ENCODE data around the gene LLGL1.
A peak's percentile ranks its signal among the peaks of the same experiment; 100 is the strongest.

Gene LLGL1

DNA sequence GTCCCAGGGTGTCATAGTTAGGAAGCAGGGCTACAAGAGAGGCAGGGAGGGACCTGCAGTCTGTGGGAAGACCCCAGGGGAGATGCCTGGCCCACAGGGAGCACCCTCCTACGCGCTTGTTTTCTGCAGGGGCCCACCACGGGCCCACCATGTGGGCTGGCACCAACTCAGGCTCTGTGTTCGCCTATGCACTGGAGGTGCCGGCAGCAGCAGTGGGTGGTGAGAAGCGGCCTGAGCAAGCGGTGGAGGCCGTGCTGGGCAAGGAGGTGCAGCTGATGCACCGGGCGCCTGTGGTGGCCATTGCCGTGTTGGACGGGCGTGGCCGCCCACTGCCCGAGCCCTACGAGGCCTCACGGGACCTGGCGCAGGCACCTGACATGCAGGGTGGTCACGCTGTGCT, 15.0 kb downstream of the LLGL1 start:
- in situ Hi-C loops (cut with MboI; ENCODE audit: low sequenced_read_pairs, unreplicated experiment), result no loop called here
- TF ChIP-seq CTCF (IDR thresholded peaks at IDR 0.05; ENCODE audit: borderline replicate concordance, control extremely low read depth, extremely low read depth, insufficient read depth, missing control alignments), result no peak
- DNase-seq (ENCODE audit: low spot score), result no peak

GRCh38 chr17:18241229-18241871, 15.9 kb downstream of the LLGL1 start:
- in situ Hi-C loops (cut with MboI; ENCODE audit: low sequenced_read_pairs, unreplicated experiment), result no loop called here
- DNase-seq (ENCODE audit: low spot score), result no peak
- TF ChIP-seq CTCF (IDR thresholded peaks at IDR 0.05; ENCODE audit: borderline replicate concordance, control extremely low read depth, extremely low read depth, insufficient read depth, missing control alignments), result no peak

GRCh38 chr17:18245038-18245776, 19.8 kb downstream of the LLGL1 start:
- no peak for DNase-seq (ENCODE audit: low spot score)
- in situ Hi-C loops (cut with MboI; ENCODE audit: low sequenced_read_pairs, unreplicated experiment), result no loop called here
- TF ChIP-seq CTCF (IDR thresholded peaks at IDR 0.05; ENCODE audit: borderline replicate concordance, control extremely low read depth, extremely low read depth, insufficient read depth, missing control alignments), result no peak

GRCh38 chr17:18246109-18246725, 20.8 kb downstream of the LLGL1 start:
- DNase-seq (ENCODE audit: low spot score), result no peak
- in situ Hi-C loops (cut with MboI; ENCODE audit: low sequenced_read_pairs, unreplicated experiment), result no loop called here
- no peak for TF ChIP-seq CTCF (IDR thresholded peaks at IDR 0.05; ENCODE audit: borderline replicate concordance, control extremely low read depth, extremely low read depth, insufficient read depth, missing control alignments)

GRCh38 chr17:18246880-18247612, 21.6 kb downstream of the LLGL1 start:
- DNase-seq (ENCODE audit: low spot score), result peak; percentile 67
- TF ChIP-seq CTCF (IDR thresholded peaks at IDR 0.05; ENCODE audit: borderline replicate concordance, control extremely low read depth, extremely low read depth, insufficient read depth, missing control alignments), result no peak
- in situ Hi-C loops (cut with MboI; ENCODE audit: low sequenced_read_pairs, unreplicated experiment), result no loop called here

- DNase-seq (ENCODE audit: low spot score), result no peak
- in situ Hi-C loops (cut with MboI; ENCODE audit: low sequenced_read_pairs, unreplicated experiment), result no loop called here
- TF ChIP-seq CTCF (IDR thresholded peaks at IDR 0.05; ENCODE audit: borderline replicate concordance, control extremely low read depth, extremely low read depth, insufficient read depth, missing control alignments), result no peak
Measured at GRCh38 chr17:18247613-18248001, 22.2 kb downstream of the LLGL1 start.

All from GM13976 (cell line).